Measurements from ENCODE around the gene VGLL4.

VGLL4 gene

DNA sequence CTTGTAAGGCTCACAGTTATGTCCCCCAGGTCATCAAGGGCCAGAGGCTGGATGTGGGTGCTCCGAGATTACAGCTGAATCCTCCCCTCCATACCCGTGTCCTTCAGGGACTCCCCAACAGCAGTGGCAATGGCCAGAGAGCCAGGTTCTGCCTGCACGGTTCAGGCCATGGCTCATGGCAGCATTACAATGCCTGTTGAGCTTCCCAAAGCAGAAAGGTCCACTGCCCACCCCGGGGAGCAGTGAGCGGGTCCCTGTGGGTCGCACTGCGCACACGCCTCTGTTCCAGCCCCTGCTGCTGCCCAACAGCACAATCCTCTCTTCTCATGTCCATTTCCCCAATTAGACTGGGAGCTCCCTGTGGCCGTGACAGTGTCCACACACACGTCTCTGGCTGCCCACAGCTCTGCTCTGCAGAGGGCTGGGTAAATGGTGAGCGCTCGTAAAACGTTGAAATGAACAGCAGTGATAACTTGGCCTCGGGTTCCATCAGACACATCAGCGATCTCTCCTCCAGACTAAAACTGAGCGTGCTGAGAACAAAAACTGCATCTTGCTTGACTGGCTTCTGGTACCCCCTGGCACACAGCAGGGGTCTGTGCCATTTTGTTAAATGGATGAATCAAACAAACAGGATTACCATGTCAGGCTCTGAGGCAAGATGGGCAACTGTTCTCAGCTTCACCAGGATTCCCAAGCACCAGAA lies 80.4 kb downstream of the VGLL4 start:
- DNase-seq, result no peak

GRCh38 chr3:11562277-11562881 lies 81.3 kb downstream of the VGLL4 start:
- no peak for DNase-seq

GRCh38 chr3:11560746-11561145 lies 83.0 kb downstream of the VGLL4 start:
- DNase-seq, result no peak

- DNase-seq, result no peak
Measured at GRCh38 chr3:11559816-11560633, 83.7 kb downstream of the VGLL4 start.

GRCh38 chr3:11558918-11559815 lies 84.5 kb downstream of the VGLL4 start:
- no peak for DNase-seq

GRCh38 chr3:11558411-11558903 lies 85.3 kb downstream of the VGLL4 start:
- DNase-seq, result no peak

GRCh38 chr3:11558002-11558401 lies 85.7 kb downstream of the VGLL4 start:
- DNase-seq, result no peak

DNA sequence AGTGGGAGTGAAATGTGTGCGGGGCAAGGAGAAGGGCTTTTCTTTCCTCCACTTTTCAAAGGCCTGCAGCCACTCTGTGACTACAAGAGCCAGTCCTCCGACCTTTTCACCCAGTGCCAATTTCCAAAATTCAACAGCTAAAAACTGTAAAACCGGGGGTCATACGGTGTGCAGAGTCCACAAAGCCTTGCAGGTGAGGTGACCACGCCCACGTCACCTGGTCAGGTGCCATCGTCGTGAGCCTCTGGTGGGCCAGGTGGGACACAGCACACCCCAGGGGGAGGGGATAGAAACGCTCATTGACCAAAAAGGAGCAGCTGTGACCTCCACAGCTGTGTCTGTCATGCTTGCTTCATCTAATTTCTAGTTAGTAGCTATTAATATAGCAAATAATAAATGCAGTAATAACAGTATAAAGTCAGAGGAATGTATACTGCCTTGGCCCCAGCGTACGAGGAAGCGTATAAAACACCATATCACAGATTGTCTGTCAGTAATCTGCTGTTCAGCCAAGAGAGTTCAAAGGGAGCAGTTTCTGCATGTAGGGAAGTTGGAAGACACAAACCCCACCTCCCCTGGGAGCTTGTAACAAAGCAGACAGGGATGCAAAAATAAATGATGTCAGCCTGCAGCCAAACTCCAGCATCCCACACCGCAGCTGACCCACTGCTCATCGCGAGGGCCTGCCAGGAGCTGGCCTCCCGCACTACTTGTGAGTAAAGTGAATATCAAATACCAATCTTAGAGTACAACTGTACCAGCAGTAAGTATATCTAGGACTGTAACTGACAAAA lies 86.7 kb downstream of the VGLL4 start:
- DNase-seq, result no peak

- DNase-seq, result no peak
Measured at GRCh38 chr3:11555881-11556633, 87.7 kb downstream of the VGLL4 start.

- no peak for DNase-seq
Measured at GRCh38 chr3:11555211-11555782, 88.4 kb downstream of the VGLL4 start.

DNA sequence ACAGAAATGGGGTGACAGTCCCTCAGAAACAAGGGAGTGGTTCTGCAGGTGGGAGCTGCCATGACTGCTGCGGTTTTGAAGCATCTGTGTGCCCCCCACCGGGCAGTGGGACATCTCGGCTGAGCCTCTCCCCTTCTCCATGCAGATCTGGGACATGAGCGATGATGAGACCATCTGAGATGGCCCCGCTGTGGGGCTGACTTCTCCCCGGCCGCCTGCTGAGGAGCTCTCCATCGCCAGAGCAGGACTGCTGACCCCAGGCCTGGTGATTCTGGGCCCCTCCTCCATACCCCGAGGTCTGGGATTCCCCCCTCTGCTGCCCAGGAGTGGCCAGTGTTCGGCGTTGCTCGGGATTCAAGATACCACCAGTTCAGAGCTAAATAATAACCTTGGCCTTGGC lies 89.0 kb downstream of the VGLL4 start:
- no peak for DNase-seq

- DNase-seq, result no peak
Measured at GRCh38 chr3:11554236-11554610, 89.5 kb downstream of the VGLL4 start.

- DNase-seq, result no peak
Measured at GRCh38 chr3:11553436-11554235, 90.1 kb downstream of the VGLL4 start.

GRCh38 chr3:11552289-11553264 lies 91.1 kb downstream of the VGLL4 start:
- DNase-seq, result no peak

DNA sequence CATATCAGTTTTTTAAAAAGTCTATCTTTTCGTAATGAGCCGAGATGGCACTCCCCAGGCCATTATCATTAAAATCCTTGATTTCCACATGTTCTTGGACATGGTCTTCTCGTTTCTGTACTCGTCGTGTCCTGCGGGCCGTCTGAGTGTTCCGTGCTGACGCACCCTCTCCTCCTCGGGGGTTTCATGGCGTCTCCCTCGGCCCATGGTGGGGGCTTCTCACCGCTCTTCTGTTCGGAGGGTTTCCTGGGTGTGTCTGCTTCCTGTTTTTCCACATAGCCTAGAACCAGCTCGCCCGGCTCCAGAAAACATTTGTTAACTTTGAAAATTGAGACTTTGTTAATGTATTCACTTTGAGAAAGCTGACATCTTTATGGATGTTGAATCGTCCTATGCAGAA lies 92.7 kb downstream of the VGLL4 start:
- DNase-seq, result no peak

- DNase-seq, result no peak
Measured at GRCh38 chr3:11549580-11550140, 94.1 kb downstream of the VGLL4 start.

GRCh38 chr3:11548721-11549131 lies 95.0 kb downstream of the VGLL4 start:
- DNase-seq, result no peak

- DNase-seq, result no peak
Measured at GRCh38 chr3:11547498-11547897, 96.2 kb downstream of the VGLL4 start.

All from T-helper 2 cell (primary cell).